DMS 273 (cell line): ENCODE data around the gene IGLON5.

Source experiments
- DNase-seq: peaks from one replicate; lab custom pipeline; 2025; ENCODE audit not compliant: unreplicated experiment; lab: John Stamatoyannopoulos, UW

Gene IGLON5

GRCh38 chr19:51311351-51312257 is at the start of gene IGLON5:
Gene IGLON5, plus strand, starts transcription at chr19:51311644. Its CDS starts 204 bp downstream, at chr19:51311848.
- DNase-seq: no peak

GRCh38 chr19:51263808-51264207 is 47.6 kb upstream of the IGLON5 start:
- DNase-seq: no peak

DNA sequence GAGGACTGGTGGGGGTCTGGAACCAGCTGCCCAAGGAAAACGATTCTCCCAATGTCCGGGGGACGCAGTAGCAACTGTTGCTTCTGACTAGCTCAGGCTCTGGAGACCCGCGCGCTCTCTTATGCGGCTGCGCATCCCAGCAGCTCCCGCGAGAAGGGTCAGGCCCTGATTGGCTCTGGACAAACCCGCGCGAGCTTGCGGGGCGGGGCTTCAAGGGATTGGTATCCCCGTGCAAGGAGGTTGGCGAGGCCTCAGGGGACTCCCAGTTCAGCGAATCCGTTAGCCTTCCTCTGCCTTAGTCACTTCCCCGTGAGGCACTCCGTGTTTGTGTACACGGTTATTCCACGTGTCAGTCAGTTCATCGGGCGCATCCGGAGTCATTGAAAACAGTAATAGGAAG is 40.4 kb upstream of the IGLON5 start:
- no peak for DNase-seq

DNA sequence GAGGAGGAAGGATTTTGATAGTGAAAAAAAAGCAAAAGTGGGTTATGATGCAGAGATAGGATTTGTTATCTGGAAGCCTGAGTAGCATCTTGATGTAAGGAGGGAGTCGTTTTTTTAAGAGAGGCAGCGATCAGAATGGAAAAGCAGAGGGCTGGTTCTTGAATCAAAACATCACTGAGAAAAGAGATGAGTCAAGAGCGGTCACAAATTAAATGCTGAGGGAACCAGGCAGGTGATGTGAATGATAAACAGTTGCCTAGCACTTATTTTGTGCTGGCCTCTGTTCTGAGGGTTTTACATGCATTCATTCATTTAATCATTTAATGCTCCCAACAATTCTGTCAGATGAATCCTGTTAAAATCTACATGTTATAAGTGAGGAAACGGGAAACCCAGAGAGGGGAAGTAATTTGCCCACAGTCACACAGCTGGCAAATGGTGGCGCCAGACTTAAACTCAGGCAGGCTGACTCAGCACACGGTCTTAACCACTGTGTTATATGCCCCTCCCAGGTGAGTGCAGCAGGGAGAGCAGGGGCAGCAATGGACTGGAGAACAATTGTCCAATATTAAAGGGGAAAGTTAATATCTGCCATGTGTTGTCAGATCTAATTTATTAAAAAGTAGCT is 39.1 kb upstream of the IGLON5 start:
- DNase-seq: no peak

GRCh38 chr19:51274049-51274770 is 37.2 kb upstream of the IGLON5 start:
- no peak for DNase-seq

- no peak for DNase-seq
These were observed 34.3 kb upstream of the IGLON5 start for GRCh38 chr19:51277112-51277511.

DNA sequence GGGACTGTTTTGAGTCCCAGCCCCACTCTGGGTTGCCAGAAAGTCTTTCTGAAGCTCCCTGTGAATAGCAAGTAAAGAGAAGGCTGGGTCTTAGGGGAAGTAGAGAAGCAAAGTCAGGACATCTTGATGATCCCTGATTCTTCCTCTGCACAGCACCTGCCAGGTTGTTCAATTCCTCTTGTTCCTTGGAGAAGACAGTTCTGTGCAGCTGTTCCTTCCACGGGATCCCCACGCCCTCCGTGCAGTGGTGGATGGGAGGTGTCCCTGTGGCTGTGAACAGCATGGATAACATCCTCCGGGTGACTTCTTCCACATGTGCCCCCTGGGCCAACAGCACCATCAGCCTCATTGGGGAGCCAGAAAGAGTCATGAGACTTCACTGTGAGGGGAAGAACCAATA is 29.1 kb upstream of the IGLON5 start:
- DNase-seq: no peak

DNA sequence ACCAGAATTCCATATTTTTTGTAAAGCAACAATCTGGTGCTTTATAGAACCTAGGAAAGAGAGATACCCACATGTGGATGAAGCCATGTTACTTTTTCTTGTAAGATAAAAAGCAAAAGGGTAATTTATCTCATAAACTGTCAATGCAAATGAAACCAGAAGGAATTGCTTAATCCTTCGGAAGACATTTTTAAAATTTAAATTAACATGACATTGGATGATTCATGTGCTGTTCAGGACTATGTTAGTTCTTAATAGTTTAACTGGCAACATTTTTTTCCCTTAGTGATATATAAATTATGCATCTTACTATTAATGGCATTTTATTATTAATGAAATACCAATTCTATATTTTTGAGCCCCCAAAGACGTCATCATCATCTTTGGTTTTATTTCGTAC is 25.8 kb upstream of the IGLON5 start:
- DNase-seq: no peak

GRCh38 chr19:51289635-51290034 is 21.8 kb upstream of the IGLON5 start:
- no peak for DNase-seq

DNA sequence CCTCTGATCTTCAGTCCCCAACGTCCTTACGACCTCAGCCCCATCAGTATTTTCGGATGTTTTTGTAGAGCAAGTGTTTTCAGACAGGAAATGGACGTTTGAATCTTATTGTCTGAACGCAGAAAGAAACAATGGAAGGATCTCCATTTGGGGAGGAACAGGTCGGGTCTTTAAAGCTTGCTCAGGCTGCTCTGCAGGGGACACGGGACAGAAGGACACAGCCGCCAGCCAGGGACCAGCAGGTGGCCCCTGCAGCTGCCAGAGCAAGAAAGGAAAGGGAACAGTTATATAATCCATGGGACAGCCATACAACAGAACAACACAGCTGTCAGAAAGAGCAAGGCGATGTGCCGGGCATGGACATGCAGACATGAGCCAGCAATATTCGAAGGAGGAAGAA is 18.5 kb upstream of the IGLON5 start:
- DNase-seq: no peak

DNA sequence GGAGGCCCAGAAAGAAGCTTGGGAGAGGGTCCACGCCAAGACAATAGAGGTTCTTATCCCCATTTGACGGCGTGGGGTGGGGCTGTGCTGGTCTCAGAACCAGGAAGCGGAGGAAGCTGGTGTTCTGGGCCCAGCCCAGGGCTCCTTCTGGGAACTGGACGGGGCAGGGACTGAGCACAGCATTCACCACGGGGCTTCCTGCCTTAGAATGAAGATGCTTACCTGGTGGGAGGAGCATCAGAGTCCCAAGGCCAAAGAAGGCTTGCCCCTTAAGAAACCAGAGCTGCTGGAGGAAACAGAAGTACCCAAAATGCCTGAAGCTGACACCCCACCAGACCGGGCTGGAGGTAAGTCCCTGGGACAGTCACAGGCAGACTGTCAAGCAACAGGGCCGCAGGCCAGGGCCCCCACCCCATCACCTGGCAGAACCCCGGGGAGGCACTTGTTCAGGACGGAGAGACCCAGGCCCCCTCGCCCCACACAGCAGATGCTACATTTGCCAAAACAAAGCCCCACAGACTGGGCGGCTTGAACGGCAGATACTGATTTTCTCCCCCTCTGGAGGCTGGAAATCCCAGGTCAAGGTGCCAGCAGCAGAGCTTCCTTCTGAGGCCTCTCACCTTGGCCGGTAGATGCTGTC is 17.8 kb upstream of the IGLON5 start:
- DNase-seq: no peak

DNA sequence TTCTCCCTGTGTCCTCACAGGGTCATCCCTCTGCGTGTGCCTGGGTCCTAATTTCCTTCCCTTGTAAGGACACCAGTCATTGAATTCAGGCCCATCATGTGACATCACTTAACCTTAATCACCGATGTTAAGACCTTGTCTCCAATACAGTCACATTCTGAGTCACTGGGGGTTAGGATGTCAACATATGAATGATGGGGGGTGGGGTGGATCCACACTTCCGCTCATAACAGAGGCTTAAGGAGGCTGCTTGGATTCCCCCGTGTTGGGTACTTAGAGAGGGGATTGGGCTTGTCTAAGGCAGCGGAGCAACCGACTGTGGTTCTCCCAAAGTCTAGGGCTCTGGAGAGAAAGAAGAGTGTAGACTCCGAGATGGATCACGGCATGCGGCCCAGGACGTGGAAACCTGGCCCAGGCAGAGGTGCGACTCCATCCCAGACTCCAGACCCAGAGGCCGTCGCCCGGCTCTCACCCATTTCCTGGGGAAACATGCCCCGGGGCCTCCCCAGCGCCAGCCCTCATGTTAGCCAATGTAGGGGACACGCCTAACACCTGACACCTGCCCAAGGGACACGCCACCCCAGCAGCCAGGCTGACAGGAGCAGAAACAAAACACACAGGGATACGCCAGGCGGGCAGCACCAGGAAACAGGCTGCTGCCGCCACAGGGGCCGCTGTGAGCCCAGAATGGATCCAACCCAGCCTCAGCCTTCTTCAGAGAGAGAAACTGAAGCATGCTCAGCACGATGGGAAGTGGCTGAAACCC is 17.1 kb upstream of the IGLON5 start:
- peak; percentile 18 for DNase-seq

GRCh38 chr19:51294977-51295375 is 16.5 kb upstream of the IGLON5 start:
- no peak for DNase-seq

DNA sequence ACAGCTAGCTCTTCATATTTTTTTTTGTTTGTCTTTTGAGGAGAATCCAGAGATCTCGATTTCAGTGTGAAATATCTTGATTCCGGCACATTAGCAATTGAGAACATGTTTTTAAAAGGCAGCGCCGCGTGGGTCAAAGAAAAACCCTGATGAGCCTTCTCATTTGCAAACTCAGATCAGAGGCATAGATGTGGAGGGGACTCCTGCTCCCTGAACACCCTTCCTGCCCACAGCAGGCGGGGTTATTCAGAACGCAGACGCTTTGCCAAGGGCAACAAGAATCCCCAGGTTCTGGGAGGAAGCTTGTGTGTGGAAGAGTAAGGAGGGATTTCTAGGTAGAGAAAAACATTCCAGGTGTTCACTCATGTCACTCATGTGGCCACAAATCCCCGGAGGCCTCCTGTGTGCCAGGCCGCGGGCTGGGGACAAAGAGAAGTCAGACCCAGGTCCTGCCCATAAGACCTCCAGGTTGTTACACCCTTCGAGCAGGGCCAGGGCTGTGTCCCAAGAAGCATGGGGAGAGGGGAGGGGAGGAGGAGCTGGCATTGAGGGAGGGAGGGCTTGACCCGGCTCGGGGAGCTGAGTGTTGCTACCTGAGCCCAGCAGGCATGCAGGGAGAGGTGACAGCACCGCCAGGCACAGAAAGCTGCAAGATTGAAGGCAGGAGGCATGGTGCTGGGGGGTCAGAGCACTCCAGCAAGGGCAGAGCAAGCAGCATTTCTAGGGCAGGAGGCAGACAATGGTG is 15.9 kb upstream of the IGLON5 start:
- no peak for DNase-seq

DNA sequence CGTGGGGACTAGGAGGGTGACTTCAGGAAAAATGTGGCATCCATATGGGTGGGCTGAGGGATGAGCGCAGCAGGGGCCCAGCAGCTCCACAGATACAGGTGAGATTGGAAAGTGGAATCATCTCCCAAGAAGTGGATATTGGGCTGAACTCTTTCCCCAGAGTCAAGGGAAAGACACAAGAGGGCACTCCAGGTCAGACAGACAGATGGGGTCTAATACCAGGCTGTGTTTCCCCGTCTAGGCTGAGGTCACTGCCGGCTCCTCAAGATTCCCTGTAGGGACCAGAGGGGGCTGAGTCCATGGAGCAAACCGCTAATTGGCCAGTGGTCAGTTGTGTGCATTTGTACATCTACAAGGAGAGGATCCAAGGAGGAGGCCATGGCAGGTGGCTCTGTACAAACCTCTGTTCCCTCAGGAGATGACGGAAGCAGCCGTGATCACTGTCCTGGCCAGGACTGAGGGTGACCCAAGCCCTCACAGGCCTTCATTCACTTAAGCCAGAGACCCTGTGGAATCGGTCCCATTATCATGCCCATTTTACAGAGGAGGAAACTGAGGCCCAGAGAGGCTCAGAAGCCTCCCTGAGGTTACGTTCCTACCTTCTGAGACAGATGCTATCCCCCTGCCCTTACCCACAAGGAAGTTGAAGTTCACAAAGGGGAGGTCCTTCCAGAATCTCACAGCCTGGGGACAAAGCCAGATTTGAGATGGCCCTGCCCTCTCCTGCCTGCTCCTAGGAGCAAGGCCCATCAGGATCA is 14.9 kb upstream of the IGLON5 start:
- DNase-seq: peak; percentile 37

DNA sequence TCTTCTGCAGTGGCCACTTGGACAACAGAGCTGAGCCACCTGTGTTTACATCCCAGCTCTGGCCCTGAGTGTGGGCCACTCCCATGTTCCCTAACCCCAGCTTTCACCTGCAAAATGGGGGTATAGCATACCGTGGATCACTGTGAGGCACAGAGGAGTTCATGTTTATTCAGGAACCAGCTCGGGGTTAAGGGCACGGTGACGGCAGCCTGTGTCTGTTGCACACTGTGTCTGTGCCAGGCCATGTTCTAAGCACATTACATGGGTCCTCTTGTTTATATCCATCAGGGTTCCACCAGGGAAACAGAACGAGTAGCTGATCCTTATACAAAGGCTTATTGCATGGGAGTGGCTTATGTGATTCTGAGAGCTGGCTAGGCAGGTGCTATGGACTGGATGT is 14.0 kb upstream of the IGLON5 start:
- DNase-seq: no peak

DNA sequence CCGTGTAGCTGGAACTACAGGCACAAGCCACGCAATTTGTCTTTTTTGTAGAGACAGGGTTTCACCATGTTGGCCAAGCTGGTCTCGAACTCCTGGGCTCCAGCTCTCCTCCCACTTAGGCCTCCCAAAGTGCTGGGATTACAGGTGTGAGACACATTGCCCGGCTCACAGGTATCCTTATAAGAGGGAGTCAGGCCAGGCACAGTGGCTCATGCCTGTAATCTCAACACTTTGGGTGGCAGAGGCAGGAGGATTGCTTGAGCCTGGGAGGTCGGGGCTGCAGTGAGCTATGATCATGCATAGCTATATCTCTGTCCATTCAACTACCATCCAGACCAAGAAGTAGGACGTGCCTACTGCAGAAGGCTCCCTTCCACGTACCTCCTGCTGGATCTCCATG is 10.2 kb upstream of the IGLON5 start:
- DNase-seq: no peak

- no peak for DNase-seq
These were observed 6.0 kb upstream of the IGLON5 start for GRCh38 chr19:51305479-51305878.

DNA sequence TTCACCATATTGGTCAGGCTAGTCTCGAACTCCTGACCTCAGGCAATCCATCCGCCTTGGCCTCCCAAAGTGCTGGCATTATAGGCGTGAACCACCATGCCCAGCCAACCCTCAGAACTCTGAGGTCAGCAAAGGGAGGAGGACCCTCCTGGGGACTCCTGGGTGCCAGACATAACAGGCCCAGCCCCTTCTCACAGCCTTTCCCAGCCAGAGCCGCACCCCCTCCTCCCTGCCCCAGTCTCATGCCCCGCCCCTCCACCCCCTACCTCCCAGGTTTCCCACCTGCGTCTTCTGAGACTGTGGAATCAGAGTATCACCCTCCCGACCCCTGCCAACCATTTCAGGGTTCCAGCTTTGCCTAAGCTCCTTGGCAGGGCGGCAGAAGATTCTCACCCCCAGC is 5.2 kb downstream of the IGLON5 start:
- DNase-seq: no peak
